ENCODE measurements around the gene DEFB128.

DNA sequence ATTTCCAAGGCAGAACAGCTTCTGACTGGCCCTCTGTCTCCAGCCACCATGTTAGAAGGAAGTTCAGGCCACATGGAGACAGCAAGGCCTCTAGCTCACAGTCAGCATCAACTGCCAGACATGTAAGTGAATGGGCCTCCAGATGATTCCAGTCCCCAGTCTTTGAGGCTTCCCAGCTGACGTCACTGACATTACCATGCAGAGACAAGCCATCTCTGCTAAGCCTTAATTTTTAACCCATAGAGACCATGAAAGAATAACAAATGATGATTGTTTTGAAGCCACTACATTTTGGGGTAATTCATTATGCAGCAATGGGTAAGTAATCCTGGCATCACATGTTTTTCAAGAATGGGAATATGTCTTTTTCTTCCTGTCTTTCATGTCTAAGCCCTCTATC is 26.3 kb upstream of the DEFB128 start:
- no peak for TF ChIP-seq CTCF (IDR thresholded peaks at IDR 0.05)
- TF ChIP-seq POLR2A (IDR thresholded peaks at IDR 0.05), result no peak
